ENCODE results near the gene ZNF879. TPM values are rescaled to one million over a fixed set of nuclear protein-coding genes. Genes with fewer than 3 reads are reported as not detected.

Gene ZNF879
- total RNA-seq, 1 donor from 2014 or later = 10.3 TPM

DNA sequence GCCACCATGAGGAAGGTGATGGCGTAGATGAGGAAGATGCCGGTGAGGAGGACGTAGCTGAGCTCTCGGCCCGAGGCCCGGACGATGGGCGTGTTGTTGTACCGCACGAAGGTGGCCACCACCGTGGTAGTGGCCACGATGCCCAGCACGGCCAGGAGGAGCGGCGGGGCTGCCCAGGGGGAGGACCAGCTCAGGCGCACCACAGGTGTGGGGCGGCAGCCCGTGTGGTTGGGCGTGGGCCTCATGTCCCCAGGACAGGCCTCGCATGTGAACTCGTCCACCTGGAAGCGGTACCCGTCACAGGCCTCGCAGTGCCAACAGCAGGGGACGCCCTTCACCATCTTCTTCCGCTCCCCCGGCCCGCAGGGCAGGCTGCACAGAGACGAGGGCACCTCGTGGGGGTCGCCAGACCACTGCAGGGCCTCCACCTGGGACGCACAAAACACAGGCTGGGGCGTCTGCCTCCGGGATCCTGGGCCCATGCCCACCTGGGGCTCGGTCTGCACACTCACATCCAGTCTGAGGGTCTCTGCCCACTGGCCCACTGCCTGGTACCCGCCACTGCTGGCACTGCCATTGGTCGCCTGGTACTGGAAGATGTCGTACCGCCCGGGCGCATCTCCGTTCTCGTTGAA lies 37.2 kb upstream of the ZNF879 start:
- no peak overlapping the region for H3K4me3 Mint-ChIP-seq (ENCODE audit: low read depth)
- DNase-seq (ENCODE audit: low spot score, unreplicated experiment) = no peak
- no peaks in the 10 kb centered on the region for H3K4me1 Mint-ChIP-seq (ENCODE audit: low read depth)
- TF ChIP-seq, protein P1, sequence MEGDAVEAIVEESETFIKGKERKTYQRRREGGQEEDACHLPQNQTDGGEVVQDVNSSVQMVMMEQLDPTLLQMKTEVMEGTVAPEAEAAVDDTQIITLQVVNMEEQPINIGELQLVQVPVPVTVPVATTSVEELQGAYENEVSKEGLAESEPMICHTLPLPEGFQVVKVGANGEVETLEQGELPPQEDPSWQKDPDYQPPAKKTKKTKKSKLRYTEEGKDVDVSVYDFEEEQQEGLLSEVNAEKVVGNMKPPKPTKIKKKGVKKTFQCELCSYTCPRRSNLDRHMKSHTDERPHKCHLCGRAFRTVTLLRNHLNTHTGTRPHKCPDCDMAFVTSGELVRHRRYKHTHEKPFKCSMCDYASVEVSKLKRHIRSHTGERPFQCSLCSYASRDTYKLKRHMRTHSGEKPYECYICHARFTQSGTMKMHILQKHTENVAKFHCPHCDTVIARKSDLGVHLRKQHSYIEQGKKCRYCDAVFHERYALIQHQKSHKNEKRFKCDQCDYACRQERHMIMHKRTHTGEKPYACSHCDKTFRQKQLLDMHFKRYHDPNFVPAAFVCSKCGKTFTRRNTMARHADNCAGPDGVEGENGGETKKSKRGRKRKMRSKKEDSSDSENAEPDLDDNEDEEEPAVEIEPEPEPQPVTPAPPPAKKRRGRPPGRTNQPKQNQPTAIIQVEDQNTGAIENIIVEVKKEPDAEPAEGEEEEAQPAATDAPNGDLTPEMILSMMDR (IDR thresholded peaks at IDR 0.05; ENCODE audit: unreplicated experiment) = no peak
- peaks cover 27% of the 10 kb centered on the region for H3K9me3 Mint-ChIP-seq (ENCODE audit: low read depth)
- H3K27ac Mint-ChIP-seq = no peak overlapping the region
- peaks cover 3% of the 10 kb centered on the region for H3K36me3 Mint-ChIP-seq (ENCODE audit: insufficient read depth)
- no peaks in the 10 kb centered on the region for H3K27me3 Mint-ChIP-seq

DNA sequence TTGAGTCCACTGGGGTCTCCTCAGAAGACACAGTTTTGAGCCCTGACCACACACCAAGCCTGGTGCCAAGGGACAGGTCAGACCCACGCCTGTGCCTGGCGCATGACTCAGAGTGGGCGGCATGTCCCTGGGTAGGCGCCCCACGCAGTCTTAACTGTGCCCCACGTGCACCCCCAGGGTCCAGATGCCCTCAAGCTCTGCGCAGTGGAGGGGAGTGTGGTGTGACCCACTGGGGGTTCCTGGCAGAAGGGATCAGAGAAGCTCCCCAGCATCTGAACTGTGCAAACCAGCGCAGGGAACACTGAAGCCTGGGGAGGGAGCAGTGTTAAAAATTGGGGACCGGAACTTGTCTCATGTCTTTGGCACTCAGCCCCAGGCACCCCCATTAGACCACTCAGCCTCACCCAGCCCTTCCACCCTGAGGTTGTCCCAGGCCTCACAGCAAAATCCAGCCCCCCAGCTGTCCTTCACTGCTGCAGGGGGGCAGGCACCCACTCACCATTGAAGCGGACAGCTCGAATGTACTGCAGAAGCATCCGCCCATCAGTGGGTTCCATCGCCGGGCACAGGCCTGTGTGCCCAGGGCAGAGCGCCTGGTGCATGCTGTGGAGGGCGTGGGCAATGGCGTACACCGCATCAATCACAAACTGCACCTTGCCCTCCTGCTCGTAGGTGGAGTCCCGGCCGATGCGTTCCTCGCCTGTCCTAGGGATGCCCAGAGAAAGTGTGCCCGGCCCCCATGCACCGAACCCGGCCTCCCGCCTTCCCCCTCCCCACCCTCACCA lies 35.0 kb upstream of the ZNF879 start:
- Mint-ChIP-seq H3K9me3 (ENCODE audit: low read depth) (peaks cover 16% of the 10 kb centered on the region), H3K36me3 (ENCODE audit: insufficient read depth) (no peaks in the 10 kb centered on the region), H3K27ac (no peak overlapping the region), H3K4me1 (ENCODE audit: low read depth) (no peaks in the 10 kb centered on the region), H3K4me3 (ENCODE audit: low read depth) (no peak overlapping the region), H3K27me3 (peaks cover 20% of the 10 kb centered on the region)
- TF ChIP-seq, protein P1 (IDR thresholded peaks at IDR 0.05; ENCODE audit: unreplicated experiment) = no peak
- DNase-seq (ENCODE audit: low spot score, unreplicated experiment) = no peak

DNA sequence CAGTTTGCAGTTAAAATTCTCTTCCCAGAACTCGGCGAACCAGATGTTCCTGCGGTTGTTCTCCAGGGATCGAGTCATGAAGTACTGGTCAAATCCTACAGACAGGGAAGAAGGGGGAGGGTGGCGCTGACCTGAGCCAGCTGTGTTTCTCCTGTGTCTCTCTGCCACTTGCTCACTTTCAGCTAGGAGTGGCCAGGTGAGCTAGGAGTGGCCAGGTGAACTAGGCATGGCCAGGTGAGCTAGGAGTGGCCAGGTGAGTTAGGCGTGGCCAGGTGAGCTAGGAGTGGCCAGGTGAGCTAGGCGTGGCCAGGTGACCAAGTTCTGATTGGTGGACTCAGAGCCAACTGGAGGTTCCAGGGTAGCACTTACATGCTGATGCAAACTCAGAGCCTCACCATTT lies 34.3 kb upstream of the ZNF879 start:
- no peak overlapping the region for H3K27ac Mint-ChIP-seq
- no peak for DNase-seq (ENCODE audit: low spot score, unreplicated experiment)
- H3K36me3 Mint-ChIP-seq (ENCODE audit: insufficient read depth) = no peaks in the 10 kb centered on the region
- H3K4me1 Mint-ChIP-seq (ENCODE audit: low read depth) = no peaks in the 10 kb centered on the region
- TF ChIP-seq, protein P1 (IDR thresholded peaks at IDR 0.05; ENCODE audit: unreplicated experiment) = no peak
- no peak overlapping the region for H3K4me3 Mint-ChIP-seq (ENCODE audit: low read depth)
- H3K27me3 Mint-ChIP-seq = peaks cover 27% of the 10 kb centered on the region
- H3K9me3 Mint-ChIP-seq (ENCODE audit: low read depth) = peaks cover 16% of the 10 kb centered on the region

DNA sequence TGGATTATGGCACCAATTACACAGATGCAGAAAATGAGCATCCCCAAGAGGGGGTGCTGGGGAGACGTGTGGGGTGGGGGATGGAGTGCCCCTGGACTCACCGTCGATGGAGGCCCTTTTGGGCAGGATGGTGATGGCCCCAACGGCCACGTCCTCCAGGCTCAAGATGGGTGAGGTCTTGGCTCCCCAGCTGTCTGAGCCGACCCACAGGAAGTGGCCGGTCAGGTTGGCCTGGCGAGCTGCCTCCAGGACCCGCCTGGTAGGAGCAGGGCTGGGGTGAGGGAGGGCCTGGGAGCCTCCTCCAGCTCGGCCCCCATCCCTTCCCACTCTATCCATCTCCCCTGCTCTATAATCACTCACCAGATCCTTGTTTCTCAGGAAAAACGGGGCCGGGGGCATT lies 33.1 kb upstream of the ZNF879 start:
- Mint-ChIP-seq H3K27ac (no peak overlapping the region), H3K9me3 (ENCODE audit: low read depth) (peaks cover 16% of the 10 kb centered on the region), H3K36me3 (ENCODE audit: insufficient read depth) (no peaks in the 10 kb centered on the region), H3K4me3 (ENCODE audit: low read depth) (no peak overlapping the region), H3K27me3 (peaks cover 31% of the 10 kb centered on the region), H3K4me1 (ENCODE audit: low read depth) (no peaks in the 10 kb centered on the region)
- TF ChIP-seq, protein P1 (IDR thresholded peaks at IDR 0.05; ENCODE audit: unreplicated experiment) = no peak
- DNase-seq (ENCODE audit: low spot score, unreplicated experiment) = no peak

DNA sequence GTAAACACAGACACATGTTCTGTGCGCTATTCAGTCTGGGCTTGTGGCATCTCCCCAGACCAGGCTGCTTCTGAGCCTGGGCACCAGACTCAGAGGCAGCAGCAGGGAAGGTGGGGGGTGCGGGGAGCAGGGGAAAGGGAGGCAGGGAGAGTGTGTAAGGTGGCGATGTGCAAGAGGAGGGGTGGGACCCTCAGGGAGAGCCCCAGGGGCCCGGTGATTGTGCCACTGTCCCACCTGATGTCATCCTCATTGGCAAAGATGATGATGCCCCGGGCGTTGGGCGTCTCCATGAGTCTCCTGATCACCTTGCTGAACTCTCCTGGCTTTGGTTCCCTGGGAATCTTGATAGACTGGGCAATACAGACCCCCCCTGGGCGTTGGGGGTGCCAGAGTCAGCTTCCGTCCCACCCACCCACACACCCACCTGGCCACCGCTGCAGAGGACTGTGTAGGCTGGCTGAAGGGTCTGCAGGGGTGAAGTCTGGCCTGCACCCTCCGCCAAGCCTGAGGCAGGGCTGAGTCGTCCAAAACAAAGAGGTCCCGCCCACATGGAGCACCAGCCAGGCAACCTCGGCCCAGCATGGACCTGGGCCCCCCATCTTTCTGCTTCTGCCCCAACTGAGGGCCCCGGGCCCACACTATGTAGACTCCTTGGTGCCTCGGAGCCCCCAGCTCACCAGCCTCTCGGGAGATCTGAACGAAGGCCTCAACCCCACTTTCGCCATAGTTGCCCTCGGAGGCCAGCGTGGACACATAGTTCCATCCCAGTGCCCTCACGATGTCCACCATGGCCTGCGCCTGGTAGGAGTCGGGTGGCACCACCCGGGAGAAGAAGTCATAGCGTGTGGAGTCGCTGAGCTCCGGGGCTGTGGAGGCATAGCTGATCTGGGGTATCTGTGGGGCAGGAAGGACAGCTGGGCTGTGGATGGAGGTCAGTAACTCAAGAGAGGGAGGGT lies 32.1 kb upstream of the ZNF879 start:
- H3K27me3 Mint-ChIP-seq = peaks cover 39% of the 10 kb centered on the region
- no peaks in the 10 kb centered on the region for H3K4me1 Mint-ChIP-seq (ENCODE audit: low read depth)
- no peaks in the 10 kb centered on the region for H3K36me3 Mint-ChIP-seq (ENCODE audit: insufficient read depth)
- TF ChIP-seq, protein P1 (IDR thresholded peaks at IDR 0.05; ENCODE audit: unreplicated experiment) = no peak
- no peak overlapping the region for H3K4me3 Mint-ChIP-seq (ENCODE audit: low read depth)
- no peak for DNase-seq (ENCODE audit: low spot score, unreplicated experiment)
- H3K9me3 Mint-ChIP-seq (ENCODE audit: low read depth) = peaks cover 16% of the 10 kb centered on the region
- no peak overlapping the region for H3K27ac Mint-ChIP-seq

Measured in progenitor cell of endocrine pancreas (in vitro differentiated cells).